K562 (cell line): ENCODE measurements around the gene PRCP. TPM values are rescaled to one million over a fixed set of nuclear protein-coding genes. Genes with fewer than 3 reads are reported as not detected.

Experiments
- BRD9 ChIP-seq: fragments of 450-650 bp; IDR thresholded peaks from 2 replicates; pipeline ENCODE4 v1.6.1; 2018; ENCODE audit warnings: low read depth; ENCODE audit not compliant: partially characterized antibody
- FUS ChIP-seq: fragments of 200-400 bp; formaldehyde crosslinking; optimal IDR thresholded peaks from 2 replicates; pipeline ENCODE3; 2017; ENCODE audit warnings: low read depth, low read length
- GABPB2 ChIP-seq: fragments of 250-450 bp; sonication (Bioruptor Pico); conservative IDR thresholded peaks from 2 replicates; pipeline ENCODE4 v1.5.1; 2021; ENCODE audit warnings: mild to moderate bottlenecking
- GATA2 ChIP-seq: sonication (generic); formaldehyde crosslinking; IDR thresholded peaks from 2 replicates; pipeline ENCODE4 v1.4.0; 2020; ENCODE audit warnings: mild to moderate bottlenecking, missing genetic modification reagents
- HINFP ChIP-seq: fragments of 450-650 bp; conservative IDR thresholded peaks from 2 replicates; pipeline ENCODE4 v1.6.1; 2016; ENCODE audit warnings: missing genetic modification characterization, low read depth, mild to moderate bottlenecking, control low read depth, missing compliant biosample characterization
- HNRNPK ChIP-seq: fragments of 200-400 bp; formaldehyde crosslinking; IDR thresholded peaks from one replicate; pipeline ENCODE4 v1.6.1; 2018; ENCODE audit warnings: mild to moderate bottlenecking, low read depth, low read length; ENCODE audit not compliant: poor library complexity, severe bottlenecking
- IRF2 ChIP-seq: sonication (generic); formaldehyde crosslinking; IDR thresholded peaks from 2 replicates; pipeline ENCODE4 v1.8.1; 2022; ENCODE audit warnings: mild to moderate bottlenecking, missing genetic modification reagents
- KAT8 ChIP-seq: fragments of 450-650 bp; IDR thresholded peaks from 2 replicates; pipeline ENCODE4 v1.6.1; 2016; ENCODE audit warnings: low read depth, mild to moderate bottlenecking
- KLF16 ChIP-seq: IDR thresholded peaks from 2 replicates; pipeline ENCODE4 v1.6.1; 2016; ENCODE audit warnings: antibody characterized with exemption
- NR2C1 ChIP-seq, 2 experiments: fragments of 450-650 bp; IDR thresholded peaks; 2 replicates each; pipeline ENCODE4 v1.6.1; 2017; ENCODE audit warnings: mild to moderate bottlenecking in 2 of 2, antibody characterized with exemption in 1 of 2, inconsistent platforms in 1 of 2, missing compliant biosample characterization in 1 of 2, missing genetic modification characterization in 1 of 2
- PCBP2 ChIP-seq: fragments of 200-400 bp; formaldehyde crosslinking; IDR thresholded peaks from 2 replicates; pipeline ENCODE4 v1.6.1; 2018; ENCODE audit warnings: low read length, low read depth, mild to moderate bottlenecking, moderate library complexity; ENCODE audit not compliant: poor library complexity, severe bottlenecking
- PML ChIP-seq: IDR thresholded peaks from 2 replicates; pipeline ENCODE4 v1.6.1; 2012; ENCODE audit warnings: low read length, inconsistent platforms
- PREB ChIP-seq: sonication (generic); formaldehyde crosslinking; IDR thresholded peaks from 2 replicates; pipeline ENCODE4 v1.8.1; 2023; ENCODE audit warnings: mild to moderate bottlenecking, missing genetic modification reagents
- RB1 ChIP-seq: fragments of 450-650 bp; IDR thresholded peaks from 2 replicates; pipeline ENCODE4 v1.6.1; 2017; ENCODE audit warnings: low read depth, mild to moderate bottlenecking
- TCF7L2 ChIP-seq: fragments of 150-350 bp; IDR thresholded peaks from 2 replicates; pipeline ENCODE4 v1.6.1; 2016; ENCODE audit warnings: low read depth, mild to moderate bottlenecking, low read length, moderate library complexity
- TGIF2 ChIP-seq: sonication (generic); formaldehyde crosslinking; IDR thresholded peaks from 2 replicates; pipeline ENCODE4 v1.8.1; 2022; ENCODE audit warnings: mild to moderate bottlenecking, missing genetic modification reagents, moderate library complexity
- TRIM24 ChIP-seq, 2 experiments: fragments of 450-650 bp; IDR thresholded peaks; 2 replicates each; pipeline ENCODE4 v1.6.1; 2016
- XRCC3 ChIP-seq: fragments of 450-650 bp; IDR thresholded peaks from 2 replicates; pipeline ENCODE4 v1.6.1; 2017; ENCODE audit warnings: mild to moderate bottlenecking, moderate library complexity
- YBX1 ChIP-seq: fragments of 450-650 bp; IDR thresholded peaks from 2 replicates; pipeline ENCODE4 v1.7.1; 2016; ENCODE audit warnings: mild to moderate bottlenecking
- ZNF12 ChIP-seq: sonication (generic); formaldehyde crosslinking; IDR thresholded peaks from 2 replicates; pipeline ENCODE4 v1.4.0; 2020; ENCODE audit warnings: mild to moderate bottlenecking, missing genetic modification reagents
- ZNF124 ChIP-seq: sonication (generic); formaldehyde crosslinking; IDR thresholded peaks from 2 replicates; pipeline ENCODE4 v1.8.1; 2022; ENCODE audit warnings: missing genetic modification reagents
- ZNF143 ChIP-seq: sonication (generic); formaldehyde crosslinking; IDR thresholded peaks from 2 replicates; pipeline ENCODE4 v1.9.0; 2022; ENCODE audit warnings: mild to moderate bottlenecking, missing genetic modification reagents
- ZNF263 ChIP-seq: sonication (generic); formaldehyde crosslinking; IDR thresholded peaks from 2 replicates; pipeline ENCODE4 v1.8.0; 2022; ENCODE audit warnings: mild to moderate bottlenecking, missing genetic modification reagents, borderline replicate concordance
- ZNF398 ChIP-seq: fragments of 250-450 bp; sonication (Bioruptor Pico); IDR thresholded peaks from 2 replicates; pipeline ENCODE4 v1.8.0; 2021; ENCODE audit warnings: moderate library complexity, mild to moderate bottlenecking, inconsistent platforms
- ZNF561 ChIP-seq: fragments of 450-650 bp; formaldehyde crosslinking; conservative IDR thresholded peaks from 2 replicates; pipeline ENCODE4 v1.4.0; 2020; ENCODE audit warnings: mild to moderate bottlenecking, moderate library complexity
- ZNF707 ChIP-seq: fragments of 250-450 bp; sonication (Bioruptor Pico); conservative IDR thresholded peaks from 2 replicates; pipeline ENCODE4 v1.8.0; 2022; ENCODE audit warnings: inconsistent platforms, mild to moderate bottlenecking, moderate library complexity
- ZNF785 ChIP-seq: fragments of 250-450 bp; sonication (Bioruptor Pico); IDR thresholded peaks from 2 replicates; pipeline ENCODE4 v1.4.0; 2020; ENCODE audit warnings: mild to moderate bottlenecking
- polyA plus RNA-seq, 8 experiments: library from polyadenylated mRNA; depleted of rRNA in 4 of 8; stranded (reverse) in 5 of 8; unstranded in 3 of 8; fragments of >200 nt; fragmentation: Nextera tagmentation in 2 of 8; fragmentation: Illumina TruSeq in 1 of 8; extraction: Ambion mirVana in 2 of 8; extraction: Trizol in 1 of 8; gene quantifications; 2 replicates each; pipeline versions ENCODE4 v1.2.1 to v1.2.3, GENCODE V29; 2011 to 2014; ENCODE audit warnings: inconsistent platforms in 1 of 8, missing spikeins in 1 of 8
- total RNA-seq, 7 experiments: library from RNA; depleted of rRNA in 6 of 7; stranded (reverse); fragments of >200 nt in 6 of 7; fragmentation: Illumina TruSeq in 2 of 7; extraction: Trizol in 2 of 7; gene quantifications; 2 replicates each; pipeline versions ENCODE4 v1.2.1 to v1.2.3, GENCODE V29; 2011 to 2021; ENCODE audit warnings: low replicate concordance in 1 of 7

Gene PRCP
- total and polyA plus RNA-seq, 9 of the 15 experiments (the other 6 are each of a cell fraction or from before 2014, with no cell fraction given), result 9.5 to 43.1 (median 23.2) TPM

- TF ChIP-seq NR2C1 (IDR thresholded peaks at IDR 0.05), result no peak
- TF ChIP-seq NR2C1 (tag; IDR thresholded peaks at IDR 0.05), result no peak
- no peak for TF ChIP-seq YBX1
- no peak for TF ChIP-seq FUS
- TF ChIP-seq HNRNPK, result no peak
- TF ChIP-seq GATA2 (CRISPR knock-in tag), result peak; percentile 53; the same call in 1 of the 2 replicates
- TF ChIP-seq PREB, result peak; percentile 43; the same call in 1 of the 2 replicates
- no peak for TF ChIP-seq ZNF143 (CRISPR knock-in tag)
- 0 out of 4 replicates have a peak, but pooled peaks of 1 of the 2 experiments have one; percentile 7 for TF ChIP-seq TRIM24 (IDR thresholded peaks at IDR 0.05)
- TF ChIP-seq KAT8, result no peak
- no peak for TF ChIP-seq BRD9
- no peak for TF ChIP-seq TGIF2
- TF ChIP-seq RB1, result no peak
- TF ChIP-seq IRF2 (CRISPR knock-in tag), result no peak
- no peak for TF ChIP-seq ZNF785 (CRISPR knock-in tag)
- peak; percentile 62; the same call in 1 of the 2 replicates for TF ChIP-seq PML
- TF ChIP-seq PCBP2, result no peak
- no peak for TF ChIP-seq ZNF561 (CRISPR knock-in tag)
- no peak for TF ChIP-seq ZNF707 (CRISPR knock-in tag)
- TF ChIP-seq ZNF263, result no peak
- peak; percentile 62 for TF ChIP-seq KLF16
- TF ChIP-seq ZNF124 (CRISPR knock-in tag), result no peak
- TF ChIP-seq TCF7L2, result no peak
- TF ChIP-seq HINFP (tag), result no peak
- TF ChIP-seq GABPB2 (CRISPR knock-in tag), result no peak
- TF ChIP-seq ZNF12 (CRISPR knock-in tag), result no peak
- TF ChIP-seq ZNF398 (CRISPR knock-in tag), result no peak
- TF ChIP-seq XRCC3, result no peak
Measured at GRCh38 chr11:82792822-82793569, 107.2 kb downstream of the PRCP start (continued).
